K562 (cell line): ENCODE measurements around the gene ATP6V0A1. TPM values are rescaled to one million over a fixed set of nuclear protein-coding genes. Genes with fewer than 3 reads are reported as not detected.

Experiments
- CSDE1 ChIP-seq, 2 experiments: fragments of 450-650 bp; IDR thresholded peaks; 2 replicates each; pipeline ENCODE4 v1.6.1; 2016; ENCODE audit warnings: mild to moderate bottlenecking in 1 of 2
- POLR3A ChIP-seq: IDR thresholded peaks from 2 replicates; pipeline ENCODE4 v1.6.1; 2011; ENCODE audit warnings: borderline replicate concordance, mild to moderate bottlenecking, moderate library complexity; ENCODE audit not compliant: insufficient read length, insufficient read depth; ENCODE audit errors: extremely low read depth
- RBM14 ChIP-seq: fragments of 200-400 bp; formaldehyde crosslinking; IDR thresholded peaks from 2 replicates; pipeline ENCODE4 v1.6.1; 2018; ENCODE audit warnings: low read depth, mild to moderate bottlenecking, low read length, moderate library complexity, borderline replicate concordance; ENCODE audit not compliant: insufficient read depth
- RBM22 ChIP-seq: fragments of 200-400 bp; formaldehyde crosslinking; IDR thresholded peaks from 2 replicates; pipeline ENCODE4 v1.6.1; 2018; ENCODE audit warnings: low read length, low read depth; ENCODE audit not compliant: poor library complexity, severe bottlenecking
- SNRNP70 ChIP-seq: fragments of 200-400 bp; formaldehyde crosslinking; optimal IDR thresholded peaks from 2 replicates; pipeline ENCODE3; 2017; ENCODE audit warnings: low read depth, low read length
- SRSF3 ChIP-seq: fragments of 200-400 bp; formaldehyde crosslinking; IDR thresholded peaks from 2 replicates; pipeline ENCODE4 v1.6.1; 2016; ENCODE audit warnings: mild to moderate bottlenecking, low read length, moderate library complexity; ENCODE audit not compliant: insufficient read depth
- SRSF7 ChIP-seq: fragments of 200-400 bp; formaldehyde crosslinking; optimal IDR thresholded peaks from 2 replicates; pipeline ENCODE3; 2017; ENCODE audit warnings: mild to moderate bottlenecking, low read depth, low read length
- TEAD1 ChIP-seq, 2 experiments: fragments of 450-650 bp in 1 of 2; sonication (generic) in 1 of 2; formaldehyde crosslinking; IDR thresholded peaks; 2 replicates each; pipeline versions ENCODE4 v1.4.0 to v1.8.0; 2020 to 2022; ENCODE audit warnings: mild to moderate bottlenecking in 2 of 2, missing genetic modification reagents in 1 of 2
- XRCC4 ChIP-seq: IDR thresholded peaks from one replicate; pipeline ENCODE4 v1.6.1; 2011; ENCODE audit not compliant: insufficient read depth, insufficient read length; ENCODE audit errors: extremely low read depth
- polyA plus RNA-seq, 8 experiments: library from polyadenylated mRNA; depleted of rRNA in 4 of 8; stranded (reverse) in 5 of 8; unstranded in 3 of 8; fragments of >200 nt; fragmentation: Nextera tagmentation in 2 of 8; fragmentation: Illumina TruSeq in 1 of 8; extraction: Ambion mirVana in 2 of 8; extraction: Trizol in 1 of 8; gene quantifications; 2 replicates each; pipeline versions ENCODE4 v1.2.1 to v1.2.3, GENCODE V29; 2011 to 2014; ENCODE audit warnings: inconsistent platforms in 1 of 8, missing spikeins in 1 of 8
- total RNA-seq, 7 experiments: library from RNA; depleted of rRNA in 6 of 7; stranded (reverse); fragments of >200 nt in 6 of 7; fragmentation: Illumina TruSeq in 2 of 7; extraction: Trizol in 2 of 7; gene quantifications; 2 replicates each; pipeline versions ENCODE4 v1.2.1 to v1.2.3, GENCODE V29; 2011 to 2021; ENCODE audit warnings: low replicate concordance in 1 of 7
- TF ChIP-seq, protein P1 (sequence below), 2 experiments: fragments of 450-650 bp; conservative IDR thresholded peaks; 2 replicates each; pipeline ENCODE4 v1.6.1; 2017; ENCODE audit warnings: mild to moderate bottlenecking in 2 of 2, moderate library complexity in 2 of 2
- TF ChIP-seq, protein P2 (sequence below), 2 experiments: fragments of 450-650 bp in 1 of 2; IDR thresholded peaks; 2 replicates each; pipeline ENCODE4 v1.6.1; 2011 to 2017; ENCODE audit warnings: low read depth in 2 of 2, antibody characterized with exemption in 1 of 2, borderline replicate concordance in 1 of 2, low read length in 1 of 2, mild to moderate bottlenecking in 1 of 2, mixed read lengths in 1 of 2; ENCODE audit not compliant: control insufficient read depth in 1 of 2
- TF ChIP-seq, protein P3 (sequence below): sonication (generic); formaldehyde crosslinking; IDR thresholded peaks from 2 replicates; pipeline ENCODE4 v1.8.0; 2023; ENCODE audit warnings: missing genetic modification reagents, mild to moderate bottlenecking, borderline replicate concordance
- TF ChIP-seq, protein P4 (sequence below): fragments of 250-450 bp; sonication (Bioruptor Pico); IDR thresholded peaks from 2 replicates; pipeline ENCODE4 v1.8.0; 2022; ENCODE audit warnings: inconsistent platforms, mild to moderate bottlenecking, moderate library complexity, borderline replicate concordance

The ATP6V0A1 gene
- total and polyA plus RNA-seq, 9 of the 15 experiments (the other 6 are each of a cell fraction or from before 2014, with no cell fraction given), result 11.8 to 158 (median 75.5) TPM

DNA sequence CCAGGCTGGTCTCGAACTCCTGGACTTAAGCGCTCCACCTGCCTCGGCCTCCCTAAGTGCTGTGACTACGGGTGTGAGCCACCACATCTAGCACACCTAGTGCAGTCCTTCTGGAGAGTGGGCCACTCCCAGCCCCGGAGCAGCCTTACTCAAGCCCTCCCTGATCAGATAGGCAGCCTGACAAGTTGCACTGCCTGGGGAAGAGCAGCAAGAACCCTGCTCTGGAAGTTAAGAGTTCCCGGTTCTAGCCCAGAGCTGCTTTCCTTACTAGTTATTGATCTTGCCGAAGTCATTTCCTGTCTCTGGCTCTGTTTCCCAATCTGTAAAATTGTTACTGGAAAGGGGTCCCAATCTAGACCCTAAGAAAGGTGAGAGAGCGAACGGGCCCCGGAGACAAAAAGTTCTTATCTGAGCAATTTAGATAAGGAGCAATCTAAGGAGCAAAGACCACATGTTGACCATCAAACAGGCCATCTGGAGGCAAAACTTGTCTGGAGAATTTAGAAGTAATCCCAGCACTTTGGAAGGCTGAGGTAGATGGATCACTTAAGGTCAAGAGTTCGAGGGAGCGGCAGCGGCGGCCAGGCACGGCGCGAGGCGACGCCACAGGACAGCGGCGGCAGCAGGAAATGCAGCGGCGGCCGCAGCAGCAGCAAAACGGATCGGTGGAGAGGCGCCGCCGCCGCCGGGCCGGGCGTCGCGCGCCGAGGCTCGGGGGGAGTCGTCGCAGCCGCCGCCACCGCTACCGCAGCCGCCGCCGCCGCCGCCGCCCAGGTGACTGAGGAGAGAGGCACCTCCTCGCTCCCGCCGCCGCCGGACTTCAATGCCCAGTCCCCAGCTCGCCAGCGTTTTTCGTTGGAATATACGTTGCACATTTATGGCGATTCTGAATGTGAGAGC, 73.0 kb downstream of the ATP6V0A1 start (continued):
- TF ChIP-seq, protein P1, sequence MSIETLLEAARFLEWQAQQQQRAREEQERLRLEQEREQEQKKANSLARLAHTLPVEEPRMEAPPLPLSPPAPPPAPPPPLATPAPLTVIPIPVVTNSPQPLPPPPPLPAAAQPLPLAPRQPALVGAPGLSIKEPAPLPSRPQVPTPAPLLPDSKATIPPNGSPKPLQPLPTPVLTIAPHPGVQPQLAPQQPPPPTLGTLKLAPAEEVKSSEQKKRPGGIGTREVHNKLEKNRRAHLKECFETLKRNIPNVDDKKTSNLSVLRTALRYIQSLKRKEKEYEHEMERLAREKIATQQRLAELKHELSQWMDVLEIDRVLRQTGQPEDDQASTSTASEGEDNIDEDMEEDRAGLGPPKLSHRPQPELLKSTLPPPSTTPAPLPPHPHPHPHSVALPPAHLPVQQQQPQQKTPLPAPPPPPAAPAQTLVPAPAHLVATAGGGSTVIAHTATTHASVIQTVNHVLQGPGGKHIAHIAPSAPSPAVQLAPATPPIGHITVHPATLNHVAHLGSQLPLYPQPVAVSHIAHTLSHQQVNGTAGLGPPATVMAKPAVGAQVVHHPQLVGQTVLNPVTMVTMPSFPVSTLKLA (conservative IDR thresholded peaks at IDR 0.05), result no peak; a peak in 1 of 4 replicates
- TF ChIP-seq XRCC4 (no peak), CSDE1 (IDR thresholded peaks at IDR 0.05) (no peak), RBM14 (no peak), SRSF7 (no peak), TEAD1 (CRISPR knock-in tag; IDR thresholded peaks at IDR 0.05) (0 out of 4 replicates have a peak, but pooled peaks of 1 of the 2 experiments have one; percentile 43), POLR3A (no peak), SRSF3 (no peak), SNRNP70 (no peak), RBM22 (no peak)
- TF ChIP-seq, protein P2, sequence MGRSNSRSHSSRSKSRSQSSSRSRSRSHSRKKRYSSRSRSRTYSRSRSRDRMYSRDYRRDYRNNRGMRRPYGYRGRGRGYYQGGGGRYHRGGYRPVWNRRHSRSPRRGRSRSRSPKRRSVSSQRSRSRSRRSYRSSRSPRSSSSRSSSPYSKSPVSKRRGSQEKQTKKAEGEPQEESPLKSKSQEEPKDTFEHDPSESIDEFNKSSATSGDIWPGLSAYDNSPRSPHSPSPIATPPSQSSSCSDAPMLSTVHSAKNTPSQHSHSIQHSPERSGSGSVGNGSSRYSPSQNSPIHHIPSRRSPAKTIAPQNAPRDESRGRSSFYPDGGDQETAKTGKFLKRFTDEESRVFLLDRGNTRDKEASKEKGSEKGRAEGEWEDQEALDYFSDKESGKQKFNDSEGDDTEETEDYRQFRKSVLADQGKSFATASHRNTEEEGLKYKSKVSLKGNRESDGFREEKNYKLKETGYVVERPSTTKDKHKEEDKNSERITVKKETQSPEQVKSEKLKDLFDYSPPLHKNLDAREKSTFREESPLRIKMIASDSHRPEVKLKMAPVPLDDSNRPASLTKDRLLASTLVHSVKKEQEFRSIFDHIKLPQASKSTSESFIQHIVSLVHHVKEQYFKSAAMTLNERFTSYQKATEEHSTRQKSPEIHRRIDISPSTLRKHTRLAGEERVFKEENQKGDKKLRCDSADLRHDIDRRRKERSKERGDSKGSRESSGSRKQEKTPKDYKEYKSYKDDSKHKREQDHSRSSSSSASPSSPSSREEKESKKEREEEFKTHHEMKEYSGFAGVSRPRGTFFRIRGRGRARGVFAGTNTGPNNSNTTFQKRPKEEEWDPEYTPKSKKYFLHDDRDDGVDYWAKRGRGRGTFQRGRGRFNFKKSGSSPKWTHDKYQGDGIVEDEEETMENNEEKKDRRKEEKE (IDR thresholded peaks at IDR 0.05; ENCODE audit: borderline replicate concordance in 1 of 2, control insufficient read depth in 1 of 2, low read depth in 2 of 2, low read length in 1 of 2), result no peak
- TF ChIP-seq, protein P3, sequence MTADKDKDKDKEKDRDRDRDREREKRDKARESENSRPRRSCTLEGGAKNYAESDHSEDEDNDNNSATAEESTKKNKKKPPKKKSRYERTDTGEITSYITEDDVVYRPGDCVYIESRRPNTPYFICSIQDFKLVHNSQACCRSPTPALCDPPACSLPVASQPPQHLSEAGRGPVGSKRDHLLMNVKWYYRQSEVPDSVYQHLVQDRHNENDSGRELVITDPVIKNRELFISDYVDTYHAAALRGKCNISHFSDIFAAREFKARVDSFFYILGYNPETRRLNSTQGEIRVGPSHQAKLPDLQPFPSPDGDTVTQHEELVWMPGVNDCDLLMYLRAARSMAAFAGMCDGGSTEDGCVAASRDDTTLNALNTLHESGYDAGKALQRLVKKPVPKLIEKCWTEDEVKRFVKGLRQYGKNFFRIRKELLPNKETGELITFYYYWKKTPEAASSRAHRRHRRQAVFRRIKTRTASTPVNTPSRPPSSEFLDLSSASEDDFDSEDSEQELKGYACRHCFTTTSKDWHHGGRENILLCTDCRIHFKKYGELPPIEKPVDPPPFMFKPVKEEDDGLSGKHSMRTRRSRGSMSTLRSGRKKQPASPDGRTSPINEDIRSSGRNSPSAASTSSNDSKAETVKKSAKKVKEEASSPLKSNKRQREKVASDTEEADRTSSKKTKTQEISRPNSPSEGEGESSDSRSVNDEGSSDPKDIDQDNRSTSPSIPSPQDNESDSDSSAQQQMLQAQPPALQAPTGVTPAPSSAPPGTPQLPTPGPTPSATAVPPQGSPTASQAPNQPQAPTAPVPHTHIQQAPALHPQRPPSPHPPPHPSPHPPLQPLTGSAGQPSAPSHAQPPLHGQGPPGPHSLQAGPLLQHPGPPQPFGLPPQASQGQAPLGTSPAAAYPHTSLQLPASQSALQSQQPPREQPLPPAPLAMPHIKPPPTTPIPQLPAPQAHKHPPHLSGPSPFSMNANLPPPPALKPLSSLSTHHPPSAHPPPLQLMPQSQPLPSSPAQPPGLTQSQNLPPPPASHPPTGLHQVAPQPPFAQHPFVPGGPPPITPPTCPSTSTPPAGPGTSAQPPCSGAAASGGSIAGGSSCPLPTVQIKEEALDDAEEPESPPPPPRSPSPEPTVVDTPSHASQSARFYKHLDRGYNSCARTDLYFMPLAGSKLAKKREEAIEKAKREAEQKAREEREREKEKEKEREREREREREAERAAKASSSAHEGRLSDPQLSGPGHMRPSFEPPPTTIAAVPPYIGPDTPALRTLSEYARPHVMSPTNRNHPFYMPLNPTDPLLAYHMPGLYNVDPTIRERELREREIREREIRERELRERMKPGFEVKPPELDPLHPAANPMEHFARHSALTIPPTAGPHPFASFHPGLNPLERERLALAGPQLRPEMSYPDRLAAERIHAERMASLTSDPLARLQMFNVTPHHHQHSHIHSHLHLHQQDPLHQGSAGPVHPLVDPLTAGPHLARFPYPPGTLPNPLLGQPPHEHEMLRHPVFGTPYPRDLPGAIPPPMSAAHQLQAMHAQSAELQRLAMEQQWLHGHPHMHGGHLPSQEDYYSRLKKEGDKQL (CRISPR knock-in tag), result no peak
- TF ChIP-seq, protein P4, sequence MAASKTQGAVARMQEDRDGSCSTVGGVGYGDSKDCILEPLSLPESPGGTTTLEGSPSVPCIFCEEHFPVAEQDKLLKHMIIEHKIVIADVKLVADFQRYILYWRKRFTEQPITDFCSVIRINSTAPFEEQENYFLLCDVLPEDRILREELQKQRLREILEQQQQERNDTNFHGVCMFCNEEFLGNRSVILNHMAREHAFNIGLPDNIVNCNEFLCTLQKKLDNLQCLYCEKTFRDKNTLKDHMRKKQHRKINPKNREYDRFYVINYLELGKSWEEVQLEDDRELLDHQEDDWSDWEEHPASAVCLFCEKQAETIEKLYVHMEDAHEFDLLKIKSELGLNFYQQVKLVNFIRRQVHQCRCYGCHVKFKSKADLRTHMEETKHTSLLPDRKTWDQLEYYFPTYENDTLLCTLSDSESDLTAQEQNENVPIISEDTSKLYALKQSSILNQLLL (CRISPR knock-in tag), result no peak
